Measurements from ENCODE around the gene REPS2. TPM values are rescaled to one million over a fixed set of nuclear protein-coding genes. Genes with fewer than 3 reads are reported as not detected.

Gene REPS2
- total RNA-seq, 1 donor: 0.43 TPM

DNA sequence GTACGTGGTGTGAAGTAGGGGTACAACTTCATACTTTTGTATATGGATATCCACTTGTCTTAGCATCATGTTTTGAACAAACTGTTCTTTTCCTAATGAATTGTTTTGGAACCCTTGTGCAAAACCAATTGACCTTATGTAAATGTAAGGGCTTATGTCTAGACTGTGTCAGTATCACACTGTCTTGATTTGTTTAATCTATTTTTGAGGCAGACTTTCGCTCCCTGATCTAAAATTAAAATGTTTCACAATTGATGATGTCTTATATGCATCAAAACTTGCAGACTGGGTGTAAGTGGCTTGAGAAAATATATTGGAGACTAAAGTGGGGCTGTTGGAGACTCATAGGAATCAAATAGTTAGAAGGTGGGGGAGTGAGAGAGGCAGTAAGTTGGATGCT lies 25.2 kb downstream of the REPS2 start:
- no peak for DNase-seq (ENCODE audit: low read depth)
- TF ChIP-seq CTCF (IDR thresholded peaks at IDR 0.05; ENCODE audit: insufficient read depth, low read depth, low read length): no peak
- H3K4me3 ChIP-seq (ENCODE audit: low read depth, low read length): no peak overlapping the region

GRCh38 chrX:16975233-16975632 lies 28.8 kb downstream of the REPS2 start:
- no peak for TF ChIP-seq CTCF (IDR thresholded peaks at IDR 0.05; ENCODE audit: insufficient read depth, low read depth, low read length)
- H3K4me3 ChIP-seq (ENCODE audit: low read depth, low read length): no peak overlapping the region
- DNase-seq (ENCODE audit: low read depth): no peak

DNA sequence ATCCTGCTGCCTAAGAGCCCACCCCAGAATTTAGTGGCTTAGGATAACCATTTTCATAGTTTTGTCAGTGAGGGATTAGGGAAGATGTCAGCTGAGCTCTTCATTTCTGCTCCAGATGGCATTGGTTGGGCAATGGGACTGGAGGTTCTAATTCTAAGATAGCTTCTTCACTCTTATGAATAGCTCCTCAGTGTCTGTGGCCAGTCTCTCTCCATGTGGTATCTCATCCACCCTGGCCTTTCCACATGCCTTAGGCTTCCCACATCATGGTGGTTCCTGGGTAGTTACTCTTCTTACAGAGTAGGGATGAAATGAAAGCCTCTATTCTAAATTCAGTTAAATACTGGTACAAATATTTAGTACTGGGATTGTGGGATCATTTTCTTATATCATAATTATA lies 31.3 kb downstream of the REPS2 start:
- no peak overlapping the region for H3K4me3 ChIP-seq (ENCODE audit: low read depth, low read length)
- TF ChIP-seq CTCF (IDR thresholded peaks at IDR 0.05; ENCODE audit: insufficient read depth, low read depth, low read length): no peak
- DNase-seq (ENCODE audit: low read depth): no peak

GRCh38 chrX:16978193-16978984 lies 31.9 kb downstream of the REPS2 start:
- no peak overlapping the region for H3K4me3 ChIP-seq (ENCODE audit: low read depth, low read length)
- DNase-seq (ENCODE audit: low read depth): peak; percentile 5
- no peak for TF ChIP-seq CTCF (IDR thresholded peaks at IDR 0.05; ENCODE audit: insufficient read depth, low read depth, low read length)

GRCh38 chrX:16979226-16979625 lies 32.8 kb downstream of the REPS2 start:
- TF ChIP-seq CTCF (IDR thresholded peaks at IDR 0.05; ENCODE audit: insufficient read depth, low read depth, low read length): no peak
- H3K4me3 ChIP-seq (ENCODE audit: low read depth, low read length): no peak overlapping the region
- DNase-seq (ENCODE audit: low read depth): no peak

GRCh38 chrX:16981209-16981608 lies 34.8 kb downstream of the REPS2 start:
- no peak overlapping the region for H3K4me3 ChIP-seq (ENCODE audit: low read depth, low read length)
- TF ChIP-seq CTCF (IDR thresholded peaks at IDR 0.05; ENCODE audit: insufficient read depth, low read depth, low read length): no peak
- DNase-seq (ENCODE audit: low read depth): no peak

GRCh38 chrX:16981980-16982379 lies 35.5 kb downstream of the REPS2 start:
- DNase-seq (ENCODE audit: low read depth): no peak
- H3K4me3 ChIP-seq (ENCODE audit: low read depth, low read length): no peak overlapping the region
- no peak for TF ChIP-seq CTCF (IDR thresholded peaks at IDR 0.05; ENCODE audit: insufficient read depth, low read depth, low read length)

All from fibroblast of villous mesenchyme (primary cell).